Activated effector memory CD4-positive, alpha-beta T cell treated with Interleukin-2 at 50 U/mL for 16 hours (primary cell): Measurements from ENCODE around the gene OR5H1.
"Not testable (repeated sequence)": the region's sequence is repeated elsewhere in the genome, so short reads cannot be mapped to it uniquely, and the experiment has no call there.

Source experiments
- DNase-seq: peaks from one replicate; pipeline ENCODE4 v3.0.0-alpha.2; 2020

Gene OR5H1

DNA sequence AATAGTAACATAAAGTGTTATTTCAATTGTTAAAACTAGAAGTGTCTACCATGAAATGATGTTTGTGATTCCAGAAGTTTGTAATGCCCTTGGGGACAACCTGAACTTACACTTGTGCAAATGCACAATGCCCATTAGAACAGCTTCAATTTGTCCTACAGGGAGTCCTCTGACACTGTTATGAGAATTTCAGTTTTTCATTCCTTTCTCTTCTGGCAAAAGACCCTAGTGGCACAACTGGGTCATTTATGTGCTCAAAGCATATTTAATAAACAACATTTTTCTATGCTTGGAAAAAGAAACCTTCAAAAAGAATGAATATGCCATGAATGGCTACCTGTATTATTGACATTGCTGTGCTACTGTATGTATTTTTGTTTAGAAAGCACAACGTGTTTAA, at the start of gene OR5H1:
Gene OR5H1, plus strand, starts transcription at position 301 of the 400 bp plus-strand sequence. CDS start 1,977 bp downstream, outside the sequence.
- DNase-seq, result no peak

- DNase-seq, result no peak
These were observed 43.6 kb upstream of the OR5H1 start, which contains the start of gene OR5AC2 for GRCh38 chr3:98086873-98087272. TSS of gene OR5AC2 (plus strand) at chr3:98087173. CDS start at chr3:98087173, 0 bp downstream.

DNA sequence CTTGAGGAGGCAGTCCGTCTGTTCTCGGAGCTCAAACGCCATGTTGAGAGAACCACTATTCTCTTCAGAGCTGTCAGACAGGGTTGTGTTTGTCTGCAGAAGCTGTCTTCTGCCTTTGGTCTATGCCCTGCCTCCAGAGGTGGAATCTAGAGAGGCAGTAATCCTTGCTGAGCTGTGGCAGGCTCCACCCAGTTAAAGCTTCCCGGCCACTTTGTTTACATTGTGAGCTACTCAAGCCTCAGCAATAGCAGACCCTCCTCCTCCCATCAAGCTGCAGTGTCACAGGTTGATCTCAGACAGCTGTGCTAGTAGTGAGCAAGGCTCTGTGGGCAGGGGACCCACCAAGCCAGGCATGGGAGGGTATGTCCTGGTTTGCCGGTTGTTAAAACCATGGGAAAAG, 34.6 kb upstream of the OR5H1 start:
- DNase-seq, result no peak

DNA sequence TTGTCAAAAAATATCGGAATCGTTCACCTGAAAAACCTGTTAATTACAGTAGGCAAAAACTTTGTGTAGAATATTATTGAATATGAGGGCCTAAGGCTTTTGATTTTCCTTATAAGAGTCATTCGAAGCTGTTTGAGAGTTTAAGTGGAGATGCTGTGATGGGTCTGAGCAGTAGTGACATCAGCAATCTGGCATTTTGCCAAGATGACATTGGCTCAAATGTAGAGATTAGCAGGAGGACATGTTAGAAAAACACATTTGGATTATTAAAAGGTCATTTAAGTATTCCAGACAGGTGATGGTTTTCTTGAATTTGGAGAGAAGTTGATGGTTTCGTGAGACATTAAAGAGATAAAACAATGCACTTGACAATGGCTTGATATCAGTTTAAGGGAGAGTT, 30.7 kb upstream of the OR5H1 start:
- no peak for DNase-seq

DNA sequence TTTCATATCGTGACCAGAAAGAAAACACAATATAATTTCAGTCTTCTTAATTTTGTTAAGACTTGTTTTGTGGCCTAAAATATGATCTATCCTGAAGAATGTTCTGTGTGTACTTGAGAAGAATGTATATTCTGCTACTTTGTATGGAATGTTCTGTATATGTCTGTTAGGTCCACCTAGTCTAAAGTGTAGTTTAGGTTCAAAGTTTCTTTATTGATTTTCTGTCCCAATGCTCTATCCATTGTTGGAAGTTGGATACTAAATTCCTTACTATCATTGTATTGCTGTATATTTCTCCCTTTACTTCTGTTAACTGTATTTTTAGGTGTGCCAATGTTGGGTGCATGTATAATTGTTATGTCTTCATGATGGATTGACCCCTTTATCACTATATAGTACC, 22.4 kb upstream of the OR5H1 start:
- DNase-seq, result no peak

- no peak for DNase-seq
These were observed 20.5 kb upstream of the OR5H1 start for GRCh38 chr3:98109807-98110549.

GRCh38 chr3:98110550-98110908, 20.0 kb upstream of the OR5H1 start:
- DNase-seq, result no peak

DNA sequence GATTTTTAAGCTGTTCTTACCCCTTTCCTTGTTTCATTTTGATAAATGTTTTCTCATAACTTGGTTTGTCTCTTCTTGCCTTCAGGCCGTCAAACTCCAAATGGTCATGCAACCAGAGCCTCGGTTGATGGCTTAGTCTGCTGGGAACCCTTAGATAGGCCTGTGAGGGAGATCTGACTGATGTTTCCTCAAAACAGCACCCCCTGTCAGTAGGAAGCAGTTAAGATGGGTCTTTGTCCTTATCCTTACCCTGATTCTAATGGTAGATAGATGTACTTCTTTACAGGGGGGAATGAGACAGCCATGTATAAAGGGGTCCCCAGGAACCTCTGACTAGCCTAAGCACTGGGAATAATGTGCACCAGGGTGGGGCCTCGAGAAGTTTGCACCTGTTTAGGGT, 16.3 kb upstream of the OR5H1 start:
- no peak for DNase-seq

DNA sequence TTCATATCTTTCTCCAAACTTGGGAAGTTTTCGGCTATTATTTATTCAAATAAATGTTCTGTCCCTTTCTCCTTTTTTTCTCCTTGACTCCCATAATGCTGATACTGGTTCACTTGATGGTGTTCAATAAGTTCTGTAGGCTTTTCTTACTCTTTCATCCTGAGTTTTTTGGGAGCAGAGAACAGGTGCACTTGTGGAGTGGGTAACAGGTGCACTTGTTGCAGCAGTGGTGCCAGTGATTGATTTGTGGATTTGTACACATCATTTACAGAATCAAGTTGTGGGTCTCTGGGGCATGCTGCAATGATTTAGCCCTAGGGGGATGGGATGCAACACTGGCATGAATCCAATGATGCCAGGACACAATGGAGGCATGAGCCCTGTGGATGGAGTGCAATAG, 14.8 kb upstream of the OR5H1 start:
- no peak for DNase-seq

- DNase-seq, result no peak
These were observed 6.1 kb downstream of the OR5H1 start for GRCh38 chr3:98136631-98137030.

- not testable (repeated sequence) for DNase-seq
These were observed 7.5 kb downstream of the OR5H1 start for GRCh38 chr3:98137826-98138557.

- DNase-seq, result no peak
These were observed 10.0 kb downstream of the OR5H1 start for GRCh38 chr3:98140531-98140930.

DNA sequence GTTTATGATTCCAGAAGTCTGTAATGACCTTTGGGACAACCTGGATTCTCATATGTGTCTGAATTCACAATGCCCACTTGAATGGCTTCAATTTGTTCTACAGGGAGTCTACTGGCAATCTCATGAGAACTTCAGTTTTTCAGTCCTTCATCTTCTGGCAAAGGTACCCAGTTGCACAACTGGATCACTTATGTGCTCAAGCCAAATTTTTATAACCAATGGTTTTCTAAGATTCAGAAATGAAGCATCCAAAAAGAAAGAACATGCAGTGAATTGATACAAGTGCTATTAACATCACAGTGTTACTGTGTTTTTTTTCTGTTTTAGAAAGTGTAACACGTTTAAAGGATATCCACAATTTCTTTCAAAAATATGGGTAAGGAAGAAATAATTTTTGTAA, 16.7 kb downstream of the OR5H1 start, which contains the start of gene OR5H14:
Gene OR5H14, plus strand, starts transcription at position 301 of the 400 bp plus-strand sequence. CDS start 1,907 bp downstream, outside the sequence.
- no peak for DNase-seq

- no peak for DNase-seq
These were observed 18.2 kb downstream of the OR5H1 start for GRCh38 chr3:98148751-98149150.

GRCh38 chr3:98149456-98149855, 18.9 kb downstream of the OR5H1 start:
- DNase-seq, result not testable (repeated sequence)

DNA sequence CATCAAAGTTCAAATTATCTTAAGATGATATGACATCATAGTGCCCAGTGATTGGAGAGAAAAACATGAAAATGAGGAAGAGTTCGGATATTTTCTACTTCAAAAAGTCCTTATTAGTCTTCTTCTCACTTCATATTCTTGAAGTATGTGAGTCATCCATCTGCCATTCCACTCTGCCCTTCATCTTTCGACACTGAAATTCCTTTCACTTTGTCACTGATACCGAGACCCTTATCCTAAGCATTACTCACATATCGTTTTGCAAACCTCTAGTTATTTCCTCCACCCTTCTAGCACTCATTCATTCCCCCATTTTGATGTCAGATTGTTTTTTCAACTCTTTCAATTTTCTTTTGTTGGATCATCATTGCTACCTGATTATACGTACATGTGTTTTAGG, 20.7 kb downstream of the OR5H1 start:
- no peak for DNase-seq

- DNase-seq, result no peak
These were observed 35.9 kb downstream of the OR5H1 start, which contains the start of gene OR5H15 for GRCh38 chr3:98166396-98166795. TSS of gene OR5H15 (plus strand) at chr3:98166696. CDS start at chr3:98168700, 2,004 bp downstream.

DNA sequence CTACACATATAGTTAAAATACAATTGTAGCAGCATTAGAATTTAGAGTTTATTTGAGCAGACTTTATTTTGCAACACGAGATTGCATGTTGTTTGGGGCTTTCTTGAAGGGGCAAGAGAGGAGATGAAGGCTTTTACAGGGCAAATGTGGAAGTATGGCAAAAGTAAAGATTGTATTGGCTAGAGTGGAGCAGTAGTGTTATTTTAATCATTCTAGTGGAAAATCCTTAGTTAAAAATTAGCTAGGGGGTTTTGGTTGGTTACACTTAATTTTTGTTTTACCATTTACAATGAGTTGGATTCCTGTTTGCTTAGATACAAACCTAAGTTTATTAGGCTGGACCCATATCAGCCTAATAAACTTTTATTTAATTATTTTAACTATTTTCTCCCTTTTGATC, 40.5 kb downstream of the OR5H1 start:
- DNase-seq, result no peak

GRCh38 chr3:98172621-98173020, 42.1 kb downstream of the OR5H1 start:
- no peak for DNase-seq

DNA sequence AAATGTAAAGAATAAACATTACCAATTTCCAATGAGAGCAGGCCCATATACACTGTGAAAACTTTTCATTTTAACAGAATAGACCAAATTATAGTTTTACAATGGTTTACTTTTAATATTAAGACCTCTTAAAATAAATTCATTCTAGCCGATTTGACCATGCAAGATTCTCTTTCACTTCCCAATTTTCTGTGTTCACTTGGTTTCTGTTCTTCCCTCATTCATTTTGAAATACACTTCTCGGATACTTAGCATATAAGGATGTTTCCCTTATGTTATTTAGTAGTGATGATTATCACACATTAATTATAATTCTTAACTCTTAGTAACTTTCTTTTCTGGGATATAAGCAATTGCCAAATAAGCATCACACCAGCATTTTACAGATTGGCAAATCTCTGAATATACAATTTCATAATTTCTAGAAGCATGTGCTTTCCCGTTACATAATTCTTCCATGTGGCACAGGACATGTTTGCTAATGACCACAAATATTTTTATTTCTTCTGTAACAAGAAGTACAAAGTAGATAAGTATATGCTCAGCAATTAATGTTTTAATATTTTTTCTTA, 49.9 kb downstream of the OR5H1 start:
- no peak for DNase-seq

DNA sequence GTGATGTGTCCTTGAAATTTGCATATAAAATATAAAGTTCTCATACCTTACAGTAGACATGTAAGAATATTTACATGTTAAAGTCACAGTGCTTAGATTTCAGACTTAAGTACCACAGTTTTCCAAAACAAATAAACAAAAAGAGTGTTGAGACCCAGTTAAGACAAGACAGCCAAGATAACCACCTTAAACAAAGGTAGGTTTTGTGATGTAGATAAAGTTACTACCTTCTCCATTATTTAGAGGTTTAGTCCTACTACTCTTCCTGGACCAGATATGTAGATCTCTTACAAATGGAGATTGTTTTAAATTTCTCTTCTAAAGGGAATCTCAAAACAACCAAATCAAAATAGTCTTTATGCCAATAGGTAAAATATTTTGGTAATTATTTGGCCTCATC, 51.7 kb downstream of the OR5H1 start:
- no peak for DNase-seq

GRCh38 chr3:98185180-98185579, 54.7 kb downstream of the OR5H1 start:
- no peak for DNase-seq
